ENCODE results near the gene C13orf46. TPM values are rescaled to one million over a fixed set of nuclear protein-coding genes. Genes with fewer than 3 reads are reported as not detected.

C13orf46 gene
- total and polyA plus RNA-seq, 4 donors, result 0.10 to 0.17 TPM; not detected in 2

- Histone ChIP-seq H3K27ac (ENCODE audit: low read depth in 1 of 2, low read length in 2 of 2) (no peak overlapping the region), H3K27me3 (ENCODE audit: control insufficient read depth in 4 of 4, insufficient read depth in 4 of 4, low read length in 3 of 4) (peaks cover 0 to 4% (median 0%) of the 10 kb centered on the region in 4 donors), H3K9ac (ENCODE audit: low read depth in 1 of 2, low read length in 2 of 2) (no peak overlapping the region), H3K9me3 (ENCODE audit: control insufficient read depth in 4 of 4, low read length in 3 of 4) (no peaks in the 10 kb centered on the region), H3K4me3 (ENCODE audit: low read depth in 1 of 3, low read length in 3 of 3) (no peak overlapping the region), H3K36me3 (ENCODE audit: control insufficient read depth in 4 of 4, insufficient read depth in 3 of 4, low read depth in 1 of 4, low read length in 3 of 4) (no peaks in the 10 kb centered on the region), H3K4me1 (ENCODE audit: control insufficient read depth in 4 of 4, insufficient read depth in 4 of 4, low read length in 3 of 4) (peaks cover 0 to 6% (median 3%) of the 10 kb centered on the region in 4 donors)
- DNase-seq (ENCODE audit: low spot score), result no peak
- TF ChIP-seq SP1 (IDR thresholded peaks at IDR 0.05), result no peak
- no peak for TF ChIP-seq EGR1 (IDR thresholded peaks at IDR 0.05; ENCODE audit: low read depth in 2 of 2)
- TF ChIP-seq RAD21 (IDR thresholded peaks at IDR 0.05), result no peak
- TF ChIP-seq NR2F2 (IDR thresholded peaks at IDR 0.05), result no peak
- no peak for TF ChIP-seq REST (IDR thresholded peaks at IDR 0.05)
- TF ChIP-seq FOXA1 (IDR thresholded peaks at IDR 0.05), result no peak
- no peak for TF ChIP-seq JUND (IDR thresholded peaks at IDR 0.05)
- no peak for TF ChIP-seq RXRA (IDR thresholded peaks at IDR 0.05)
- TF ChIP-seq FOXA2 (IDR thresholded peaks at IDR 0.05), result no peak
- TF ChIP-seq GABPA (IDR thresholded peaks at IDR 0.05 in 1 of 2, conservative IDR thresholded peaks at IDR 0.05 in 1 of 2), result no peak
- no peak for TF ChIP-seq YY1 (IDR thresholded peaks at IDR 0.05)
- no peak for TF ChIP-seq MAX (IDR thresholded peaks at IDR 0.05)
- TF ChIP-seq HNF4G (IDR thresholded peaks at IDR 0.05), result no peak
- no peak for TF ChIP-seq TAF1 (conservative IDR thresholded peaks at IDR 0.05)
- TF ChIP-seq ATF3 (IDR thresholded peaks at IDR 0.05), result no peak
- WGBS, result 64% methylated on average over 7 of the region's 7 CpGs
These were observed 35.6 kb downstream of the C13orf46 start for GRCh38 chr13:113938246-113938645.

GRCh38 chr13:113937527-113938180, 36.2 kb downstream of the C13orf46 start:
- Histone ChIP-seq H3K27me3 (ENCODE audit: control insufficient read depth in 4 of 4, insufficient read depth in 4 of 4, low read length in 3 of 4) (peaks cover 0 to 4% (median 0%) of the 10 kb centered on the region in 4 donors), H3K9me3 (ENCODE audit: control insufficient read depth in 4 of 4, low read length in 3 of 4) (no peaks in the 10 kb centered on the region), H3K4me1 (ENCODE audit: control insufficient read depth in 4 of 4, insufficient read depth in 4 of 4, low read length in 3 of 4) (peaks cover 0 to 6% (median 3%) of the 10 kb centered on the region in 4 donors), H3K4me3 (ENCODE audit: low read depth in 1 of 3, low read length in 3 of 3) (no peak overlapping the region), H3K27ac (ENCODE audit: low read depth in 1 of 2, low read length in 2 of 2) (no peak overlapping the region), H3K36me3 (ENCODE audit: control insufficient read depth in 4 of 4, insufficient read depth in 3 of 4, low read depth in 1 of 4, low read length in 3 of 4) (no peaks in the 10 kb centered on the region), H3K9ac (ENCODE audit: low read depth in 1 of 2, low read length in 2 of 2) (no peak overlapping the region)
- 57% methylated on average over 20 of the region's 20 CpGs for WGBS
- DNase-seq (ENCODE audit: low spot score), result no peak
- TF ChIP-seq GABPA (IDR thresholded peaks at IDR 0.05 in 1 of 2, conservative IDR thresholded peaks at IDR 0.05 in 1 of 2), result no peak

- Histone ChIP-seq H3K36me3 (ENCODE audit: control insufficient read depth in 4 of 4, insufficient read depth in 3 of 4, low read depth in 1 of 4, low read length in 3 of 4) (no peaks in the 10 kb centered on the region), H3K9ac (ENCODE audit: low read depth in 1 of 2, low read length in 2 of 2) (no peak overlapping the region), H3K4me1 (ENCODE audit: control insufficient read depth in 4 of 4, insufficient read depth in 4 of 4, low read length in 3 of 4) (peaks cover 0 to 6% (median 3%) of the 10 kb centered on the region in 4 donors), H3K4me3 (ENCODE audit: low read depth in 1 of 3, low read length in 3 of 3) (no peak overlapping the region), H3K9me3 (ENCODE audit: control insufficient read depth in 4 of 4, low read length in 3 of 4) (no peaks in the 10 kb centered on the region), H3K27me3 (ENCODE audit: control insufficient read depth in 4 of 4, insufficient read depth in 4 of 4, low read length in 3 of 4) (peaks cover 0 to 4% (median 0%) of the 10 kb centered on the region in 4 donors), H3K27ac (ENCODE audit: low read depth in 1 of 2, low read length in 2 of 2) (no peak overlapping the region)
- DNase-seq (ENCODE audit: low spot score), result no peak
- 74% methylated on average over 12 of the region's 12 CpGs for WGBS
- no peak for TF ChIP-seq YY1 (IDR thresholded peaks at IDR 0.05)
- no peak for TF ChIP-seq CTCF (IDR thresholded peaks at IDR 0.05; ENCODE audit: low read depth, low read length, missing input control)
- TF ChIP-seq ZBTB33 (IDR thresholded peaks at IDR 0.05), result no peak
- TF ChIP-seq NR2F2 (IDR thresholded peaks at IDR 0.05), result no peak
- no peak for TF ChIP-seq FOXA1 (IDR thresholded peaks at IDR 0.05)
- no peak for TF ChIP-seq JUND (IDR thresholded peaks at IDR 0.05)
- no peak for TF ChIP-seq HNF4A (conservative IDR thresholded peaks at IDR 0.05)
- no peak for TF ChIP-seq ATF3 (IDR thresholded peaks at IDR 0.05)
- TF ChIP-seq EGR1 (IDR thresholded peaks at IDR 0.05; ENCODE audit: low read depth in 2 of 2), result no peak
- TF ChIP-seq SP1 (IDR thresholded peaks at IDR 0.05), result no peak
These were observed 36.8 kb downstream of the C13orf46 start for GRCh38 chr13:113937073-113937472.
